Measurements from ENCODE around the gene NTSR1. TPM values are rescaled to one million over a fixed set of nuclear protein-coding genes. Genes with fewer than 3 reads are reported as not detected.

Gene NTSR1
- total RNA-seq, 4 donors from 2014 or later: 0.76 TPM; not detected in 3

DNA sequence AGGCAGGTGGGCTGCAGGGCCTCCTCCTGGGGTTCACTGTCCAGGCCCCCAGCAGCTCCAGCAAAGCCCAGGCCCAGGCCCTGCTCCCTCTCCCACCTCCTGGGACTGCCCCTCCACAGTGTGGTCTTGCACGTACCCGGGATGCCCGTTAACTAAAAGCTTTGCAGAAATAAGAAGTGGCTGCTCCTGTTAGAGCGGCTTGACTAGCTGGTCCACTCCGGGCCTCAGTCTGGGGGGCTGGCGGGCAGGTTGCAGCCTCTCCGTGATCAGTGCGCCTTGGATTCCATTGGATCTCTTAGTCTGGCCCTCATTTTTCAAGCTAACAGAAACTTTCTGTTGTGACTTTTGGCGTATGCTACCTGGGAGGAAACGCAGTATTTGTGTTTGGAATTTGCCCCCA, 39.4 kb upstream of the NTSR1 start:
- Histone ChIP-seq H3K4me3 (no peak overlapping the region), H3K27ac (no peak overlapping the region), H3K9me3 (no peaks in the 10 kb centered on the region), H3K4me1 (peaks cover 0 to 23% (median 3%) of the 10 kb centered on the region in 4 donors), H3K27me3 (no peaks in the 10 kb centered on the region), H3K36me3 (no peaks in the 10 kb centered on the region)
- no peak for DNase-seq
- TF ChIP-seq, protein P1, sequence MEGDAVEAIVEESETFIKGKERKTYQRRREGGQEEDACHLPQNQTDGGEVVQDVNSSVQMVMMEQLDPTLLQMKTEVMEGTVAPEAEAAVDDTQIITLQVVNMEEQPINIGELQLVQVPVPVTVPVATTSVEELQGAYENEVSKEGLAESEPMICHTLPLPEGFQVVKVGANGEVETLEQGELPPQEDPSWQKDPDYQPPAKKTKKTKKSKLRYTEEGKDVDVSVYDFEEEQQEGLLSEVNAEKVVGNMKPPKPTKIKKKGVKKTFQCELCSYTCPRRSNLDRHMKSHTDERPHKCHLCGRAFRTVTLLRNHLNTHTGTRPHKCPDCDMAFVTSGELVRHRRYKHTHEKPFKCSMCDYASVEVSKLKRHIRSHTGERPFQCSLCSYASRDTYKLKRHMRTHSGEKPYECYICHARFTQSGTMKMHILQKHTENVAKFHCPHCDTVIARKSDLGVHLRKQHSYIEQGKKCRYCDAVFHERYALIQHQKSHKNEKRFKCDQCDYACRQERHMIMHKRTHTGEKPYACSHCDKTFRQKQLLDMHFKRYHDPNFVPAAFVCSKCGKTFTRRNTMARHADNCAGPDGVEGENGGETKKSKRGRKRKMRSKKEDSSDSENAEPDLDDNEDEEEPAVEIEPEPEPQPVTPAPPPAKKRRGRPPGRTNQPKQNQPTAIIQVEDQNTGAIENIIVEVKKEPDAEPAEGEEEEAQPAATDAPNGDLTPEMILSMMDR (IDR thresholded peaks at IDR 0.05): no peak
- no peak for TF ChIP-seq POLR2A (IDR thresholded peaks at IDR 0.05)

DNA sequence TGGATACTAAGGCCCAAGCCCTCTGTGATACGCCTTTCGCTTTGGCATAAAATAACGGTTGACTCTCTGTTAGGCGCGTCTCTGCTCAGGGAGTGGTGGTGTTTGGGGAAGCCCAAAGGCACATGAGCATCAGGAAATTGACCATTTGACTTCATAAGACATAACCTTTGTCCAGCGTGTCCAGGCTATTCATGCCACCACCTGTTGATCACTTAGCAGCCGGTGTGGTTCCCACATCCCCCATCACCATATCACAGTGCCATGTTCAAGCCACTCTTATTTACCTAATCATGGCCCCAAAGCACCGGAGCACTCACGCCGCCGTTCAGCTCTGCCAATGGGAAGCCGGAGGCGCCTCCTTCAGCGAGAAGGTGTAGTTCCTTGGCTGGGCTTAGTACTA, 38.5 kb upstream of the NTSR1 start:
- Histone ChIP-seq H3K27me3 (no peaks in the 10 kb centered on the region), H3K36me3 (no peaks in the 10 kb centered on the region), H3K4me3 (no peak overlapping the region), H3K27ac (no peak overlapping the region), H3K4me1 (peaks cover 0 to 23% (median 3%) of the 10 kb centered on the region in 4 donors), H3K9me3 (no peaks in the 10 kb centered on the region)
- DNase-seq: no peak
- TF ChIP-seq POLR2A (IDR thresholded peaks at IDR 0.05): no peak
- TF ChIP-seq, protein P1 (IDR thresholded peaks at IDR 0.05): no peak

DNA sequence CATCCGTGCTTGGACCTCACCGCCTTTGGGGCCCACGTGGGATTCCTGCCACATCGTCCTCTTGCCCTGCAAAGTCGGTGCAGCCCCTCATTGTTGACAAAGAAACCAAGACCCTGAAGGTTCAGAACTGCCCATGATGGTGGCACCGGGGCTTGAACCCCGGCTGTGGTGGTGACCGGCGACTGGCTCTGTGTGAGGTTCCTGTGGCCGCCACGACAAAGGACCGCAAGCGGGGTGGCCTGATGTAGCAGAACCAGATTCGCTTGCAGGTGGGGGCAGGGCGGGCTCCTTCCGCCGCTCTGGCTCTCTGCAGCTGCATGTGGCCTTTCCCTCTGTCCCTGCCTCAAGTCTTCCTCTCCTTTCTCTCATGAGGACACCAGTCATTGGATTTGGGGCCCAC, 37.6 kb upstream of the NTSR1 start:
- H3K4me1 ChIP-seq: peaks cover 0 to 23% (median 3%) of the 10 kb centered on the region in 4 donors
- no peaks in the 10 kb centered on the region for H3K9me3 ChIP-seq
- no peak for TF ChIP-seq POLR2A (IDR thresholded peaks at IDR 0.05)
- TF ChIP-seq, protein P1 (IDR thresholded peaks at IDR 0.05): no peak
- H3K27ac ChIP-seq: no peak overlapping the region
- no peak overlapping the region for H3K4me3 ChIP-seq
- no peaks in the 10 kb centered on the region for H3K27me3 ChIP-seq
- DNase-seq: no peak
- H3K36me3 ChIP-seq: no peaks in the 10 kb centered on the region

- Histone ChIP-seq H3K27ac (no peak overlapping the region), H3K9me3 (no peaks in the 10 kb centered on the region), H3K4me3 (no peak overlapping the region), H3K36me3 (no peaks in the 10 kb centered on the region), H3K27me3 (no peaks in the 10 kb centered on the region), H3K4me1 (peaks cover 0 to 16% (median 0%) of the 10 kb centered on the region in 4 donors)
- no peak for TF ChIP-seq POLR2A (IDR thresholded peaks at IDR 0.05)
- TF ChIP-seq, protein P1 (IDR thresholded peaks at IDR 0.05): no peak
- no peak for DNase-seq
Observed at GRCh38 chr20:62671765-62672164, 36.9 kb upstream of the NTSR1 start.

- Histone ChIP-seq H3K9me3 (no peaks in the 10 kb centered on the region), H3K4me3 (no peak overlapping the region), H3K27me3 (no peaks in the 10 kb centered on the region), H3K4me1 (no peaks in the 10 kb centered on the region), H3K27ac (no peak overlapping the region), H3K36me3 (no peaks in the 10 kb centered on the region)
- DNase-seq: no peak
- TF ChIP-seq, protein P1 (IDR thresholded peaks at IDR 0.05): no peak
- TF ChIP-seq POLR2A (IDR thresholded peaks at IDR 0.05): no peak
Observed at GRCh38 chr20:62674370-62674769, 34.3 kb upstream of the NTSR1 start.

Data from Peyer's patch (tissue), 4 donors.